ENCODE measurements around the gene MINDY4.

Gene MINDY4

DNA sequence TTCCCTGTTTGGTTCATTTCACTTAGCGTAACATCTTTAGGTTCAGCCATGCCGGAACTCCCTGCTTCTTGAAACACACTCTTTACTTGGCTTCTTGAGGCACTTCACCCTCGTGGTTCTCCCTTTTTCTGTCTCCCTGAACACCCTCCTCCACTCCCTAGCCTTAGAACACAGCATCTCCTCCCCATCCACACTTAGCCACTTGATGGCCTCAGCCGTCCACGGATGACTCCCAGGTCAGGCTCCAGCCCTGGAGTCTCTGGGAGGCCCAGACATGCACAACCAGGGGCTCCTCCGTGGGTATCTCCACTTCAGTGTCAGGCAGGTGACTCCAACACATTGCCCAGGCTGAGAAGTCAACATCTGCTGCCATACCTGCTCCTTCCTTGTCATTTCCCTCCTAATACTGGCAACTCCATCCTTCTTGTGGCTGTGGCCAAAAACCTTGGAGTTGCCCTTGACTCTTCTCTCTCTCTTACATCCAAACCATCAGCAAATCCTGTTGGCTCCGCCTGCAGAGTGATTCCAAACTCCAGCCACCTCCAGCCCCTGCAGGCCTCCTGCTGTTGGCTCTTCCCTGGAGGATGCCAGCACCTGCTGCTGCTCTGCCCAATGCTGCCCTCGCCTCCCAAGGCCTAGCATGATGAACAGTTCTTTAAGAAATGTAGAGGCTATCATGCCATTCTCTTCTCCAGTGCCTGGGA, 27.7 kb upstream of the MINDY4 start:
- H3K4me1 ChIP-seq (ENCODE audit: control insufficient read depth in 1 of 2, insufficient read depth in 1 of 2, low read depth in 1 of 2, low read length in 1 of 2), result no peaks in the 10 kb centered on the region
- H3K9me3 ChIP-seq, result no peaks in the 10 kb centered on the region
- no peaks in the 10 kb centered on the region for H3K36me3 ChIP-seq
- no peak overlapping the region for H3K27ac ChIP-seq
- peaks cover under 1% of the 10 kb centered on the region for H3K27me3 ChIP-seq
- no peak overlapping the region for H3K4me3 ChIP-seq (ENCODE audit: low read depth in 1 of 2, low read length in 1 of 2)
- TF ChIP-seq, protein P1, sequence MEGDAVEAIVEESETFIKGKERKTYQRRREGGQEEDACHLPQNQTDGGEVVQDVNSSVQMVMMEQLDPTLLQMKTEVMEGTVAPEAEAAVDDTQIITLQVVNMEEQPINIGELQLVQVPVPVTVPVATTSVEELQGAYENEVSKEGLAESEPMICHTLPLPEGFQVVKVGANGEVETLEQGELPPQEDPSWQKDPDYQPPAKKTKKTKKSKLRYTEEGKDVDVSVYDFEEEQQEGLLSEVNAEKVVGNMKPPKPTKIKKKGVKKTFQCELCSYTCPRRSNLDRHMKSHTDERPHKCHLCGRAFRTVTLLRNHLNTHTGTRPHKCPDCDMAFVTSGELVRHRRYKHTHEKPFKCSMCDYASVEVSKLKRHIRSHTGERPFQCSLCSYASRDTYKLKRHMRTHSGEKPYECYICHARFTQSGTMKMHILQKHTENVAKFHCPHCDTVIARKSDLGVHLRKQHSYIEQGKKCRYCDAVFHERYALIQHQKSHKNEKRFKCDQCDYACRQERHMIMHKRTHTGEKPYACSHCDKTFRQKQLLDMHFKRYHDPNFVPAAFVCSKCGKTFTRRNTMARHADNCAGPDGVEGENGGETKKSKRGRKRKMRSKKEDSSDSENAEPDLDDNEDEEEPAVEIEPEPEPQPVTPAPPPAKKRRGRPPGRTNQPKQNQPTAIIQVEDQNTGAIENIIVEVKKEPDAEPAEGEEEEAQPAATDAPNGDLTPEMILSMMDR (IDR thresholded peaks at IDR 0.05), result no peak

DNA sequence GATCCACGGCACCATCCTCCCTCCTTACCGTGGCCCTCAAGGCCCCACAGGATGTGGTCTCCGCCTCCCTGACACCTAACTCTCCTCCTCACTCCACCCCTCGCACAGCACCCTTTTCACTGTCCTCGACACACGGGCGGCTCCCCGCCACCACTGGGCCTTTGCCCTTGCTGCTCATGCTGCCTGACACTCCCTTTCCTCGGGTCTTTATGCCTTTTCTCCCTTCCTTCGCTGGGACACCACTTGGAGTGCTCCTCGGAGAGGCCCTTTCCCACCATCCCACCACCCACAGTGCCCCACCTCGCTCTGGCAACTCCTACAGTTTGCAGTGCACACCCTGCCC, 27.2 kb upstream of the MINDY4 start:
- Histone ChIP-seq H3K27me3 (no peaks in the 10 kb centered on the region), H3K9me3 (no peaks in the 10 kb centered on the region), H3K4me1 (ENCODE audit: control insufficient read depth in 1 of 2, insufficient read depth in 1 of 2, low read depth in 1 of 2, low read length in 1 of 2) (no peaks in the 10 kb centered on the region), H3K27ac (no peak overlapping the region), H3K36me3 (no peaks in the 10 kb centered on the region), H3K4me3 (ENCODE audit: low read depth in 1 of 2, low read length in 1 of 2) (no peak overlapping the region)
- TF ChIP-seq, protein P1 (IDR thresholded peaks at IDR 0.05), result no peak

DNA sequence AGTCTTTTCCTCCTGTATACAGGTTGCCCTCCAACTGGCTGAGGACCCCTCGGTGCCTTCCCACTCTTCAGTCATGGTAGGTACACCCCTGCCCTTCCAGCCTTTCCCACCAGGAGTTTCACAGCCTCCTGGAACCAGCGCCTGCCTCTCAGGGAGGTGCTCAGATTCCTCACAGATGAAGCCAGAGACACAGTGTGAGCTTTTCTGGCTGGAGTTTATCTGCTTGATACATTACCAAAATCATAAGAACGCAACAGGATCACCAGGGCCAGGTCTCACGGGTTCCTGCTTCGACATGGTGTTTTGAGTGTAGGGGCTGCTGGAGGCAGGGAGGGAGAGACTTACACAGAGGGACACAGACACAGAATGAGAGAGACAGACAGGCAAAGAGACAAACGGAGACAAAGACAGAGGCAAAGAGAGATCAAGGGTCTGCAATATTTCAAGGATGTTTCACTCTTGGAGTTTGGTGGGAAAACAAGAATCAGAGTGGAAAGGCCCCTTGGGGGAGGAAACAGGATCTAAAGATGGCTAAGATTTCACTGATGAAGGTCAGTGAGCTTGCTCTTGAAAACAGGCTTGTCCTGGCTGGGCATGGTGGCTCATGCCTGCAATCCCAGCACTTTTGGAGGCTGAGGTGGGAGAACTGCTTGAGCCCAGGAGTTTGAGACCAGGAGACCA, 25.8 kb upstream of the MINDY4 start:
- Histone ChIP-seq H3K4me1 (ENCODE audit: control insufficient read depth in 1 of 2, insufficient read depth in 1 of 2, low read depth in 1 of 2, low read length in 1 of 2) (no peaks in the 10 kb centered on the region), H3K27me3 (no peaks in the 10 kb centered on the region), H3K36me3 (no peaks in the 10 kb centered on the region), H3K9me3 (no peaks in the 10 kb centered on the region), H3K27ac (no peak overlapping the region), H3K4me3 (ENCODE audit: low read depth in 1 of 2, low read length in 1 of 2) (no peak overlapping the region)
- TF ChIP-seq, protein P1 (IDR thresholded peaks at IDR 0.05), result no peak

DNA sequence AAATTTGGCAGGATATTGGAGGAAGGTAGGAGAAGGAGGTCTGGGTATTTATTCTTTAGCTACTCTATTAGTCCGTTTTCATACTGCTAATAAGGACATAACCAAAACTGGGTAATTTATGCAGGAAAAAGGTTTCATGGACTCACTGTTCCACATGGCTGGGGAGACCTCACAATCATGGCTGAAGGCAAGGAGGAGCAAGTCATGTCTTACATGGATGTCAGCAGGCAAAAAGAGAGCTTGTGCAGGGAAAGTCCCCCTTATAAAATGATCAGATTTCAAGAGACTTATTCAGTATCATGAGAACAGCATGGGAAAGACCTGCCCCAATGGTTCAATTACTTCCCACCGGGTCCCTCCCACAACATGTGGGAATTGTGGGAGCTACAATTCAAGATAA, 21.2 kb upstream of the MINDY4 start:
- Histone ChIP-seq H3K4me1 (ENCODE audit: control insufficient read depth in 1 of 2, insufficient read depth in 1 of 2, low read depth in 1 of 2, low read length in 1 of 2) (no peaks in the 10 kb centered on the region), H3K4me3 (ENCODE audit: low read depth in 1 of 2, low read length in 1 of 2) (no peak overlapping the region), H3K27me3 (no peaks in the 10 kb centered on the region), H3K9me3 (no peaks in the 10 kb centered on the region), H3K36me3 (no peaks in the 10 kb centered on the region), H3K27ac (no peak overlapping the region)
- TF ChIP-seq, protein P1 (IDR thresholded peaks at IDR 0.05), result no peak

DNA sequence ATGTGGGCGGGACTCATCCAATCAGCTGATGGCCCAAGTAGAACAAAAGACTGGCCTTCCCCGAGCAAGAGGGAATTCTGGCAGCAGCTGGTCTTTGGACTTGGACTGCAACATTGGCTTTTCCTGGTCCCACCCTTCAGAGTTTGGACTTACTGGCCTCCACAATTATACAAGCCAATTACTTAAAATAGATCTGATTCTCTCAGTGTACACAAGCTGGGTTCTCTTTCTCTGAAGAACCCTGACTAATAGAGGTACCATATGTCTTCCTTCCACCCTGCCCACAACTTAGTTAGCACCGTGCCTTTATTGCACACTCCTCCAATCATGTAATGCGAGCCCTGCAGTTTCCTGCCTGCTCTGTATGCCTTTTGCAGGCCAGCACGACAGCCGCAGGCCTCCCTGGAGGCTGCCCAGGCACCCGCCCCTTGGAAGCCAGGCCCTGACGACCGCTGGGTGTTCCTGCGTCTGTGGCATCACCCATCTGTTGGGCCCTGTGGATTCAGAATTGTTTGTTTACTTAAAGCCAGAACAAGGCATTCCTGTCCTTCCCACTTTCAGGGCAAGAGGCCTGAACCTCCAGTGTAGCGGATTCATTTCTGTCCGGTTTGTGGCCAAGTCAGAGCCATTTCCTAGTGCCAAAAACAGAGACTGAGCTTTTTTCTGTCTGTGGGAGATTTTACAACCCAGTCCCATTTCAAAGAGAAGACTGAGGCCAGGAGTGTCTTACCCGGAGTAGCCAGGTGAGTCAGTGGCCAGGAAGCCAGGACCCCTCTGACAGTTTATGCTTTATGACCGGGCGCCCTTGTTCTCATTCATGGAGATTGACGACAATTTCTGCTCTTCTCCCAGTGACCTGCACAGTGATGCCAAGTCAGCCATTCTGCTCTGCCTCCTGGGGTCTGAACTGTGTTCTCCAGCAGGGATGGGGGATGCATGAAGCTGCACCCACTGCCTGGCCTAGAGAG, 20.2 kb upstream of the MINDY4 start:
- no peak overlapping the region for H3K27ac ChIP-seq

More for the DNA sequence above, 20.2 kb upstream of the MINDY4 start:
- H3K27me3 ChIP-seq, result no peaks in the 10 kb centered on the region
- TF ChIP-seq, protein P1 (IDR thresholded peaks at IDR 0.05), result no peak
- no peak overlapping the region for H3K4me3 ChIP-seq (ENCODE audit: low read depth in 1 of 2, low read length in 1 of 2)
- H3K4me1 ChIP-seq (ENCODE audit: control insufficient read depth in 1 of 2, insufficient read depth in 1 of 2, low read depth in 1 of 2, low read length in 1 of 2), result no peaks in the 10 kb centered on the region
- H3K36me3 ChIP-seq, result no peaks in the 10 kb centered on the region
- H3K9me3 ChIP-seq, result no peaks in the 10 kb centered on the region

All from neutrophil (primary cell).